NCI-H82 treated with DMSO at 0.1 percent for 48 hours (cell line): ENCODE measurements around the gene TMEM59L.
A peak's percentile ranks its signal among the peaks of the same experiment; 100 is the strongest.
"Not testable (repeated sequence)": the region's sequence is repeated elsewhere in the genome, so short reads cannot be mapped to it uniquely, and the experiment has no call there.

ENCODE experiments used
- DNase-seq: peaks from one replicate; lab custom pipeline; 2025; ENCODE audit not compliant: unreplicated experiment; lab: John Stamatoyannopoulos, UW

Gene TMEM59L

DNA sequence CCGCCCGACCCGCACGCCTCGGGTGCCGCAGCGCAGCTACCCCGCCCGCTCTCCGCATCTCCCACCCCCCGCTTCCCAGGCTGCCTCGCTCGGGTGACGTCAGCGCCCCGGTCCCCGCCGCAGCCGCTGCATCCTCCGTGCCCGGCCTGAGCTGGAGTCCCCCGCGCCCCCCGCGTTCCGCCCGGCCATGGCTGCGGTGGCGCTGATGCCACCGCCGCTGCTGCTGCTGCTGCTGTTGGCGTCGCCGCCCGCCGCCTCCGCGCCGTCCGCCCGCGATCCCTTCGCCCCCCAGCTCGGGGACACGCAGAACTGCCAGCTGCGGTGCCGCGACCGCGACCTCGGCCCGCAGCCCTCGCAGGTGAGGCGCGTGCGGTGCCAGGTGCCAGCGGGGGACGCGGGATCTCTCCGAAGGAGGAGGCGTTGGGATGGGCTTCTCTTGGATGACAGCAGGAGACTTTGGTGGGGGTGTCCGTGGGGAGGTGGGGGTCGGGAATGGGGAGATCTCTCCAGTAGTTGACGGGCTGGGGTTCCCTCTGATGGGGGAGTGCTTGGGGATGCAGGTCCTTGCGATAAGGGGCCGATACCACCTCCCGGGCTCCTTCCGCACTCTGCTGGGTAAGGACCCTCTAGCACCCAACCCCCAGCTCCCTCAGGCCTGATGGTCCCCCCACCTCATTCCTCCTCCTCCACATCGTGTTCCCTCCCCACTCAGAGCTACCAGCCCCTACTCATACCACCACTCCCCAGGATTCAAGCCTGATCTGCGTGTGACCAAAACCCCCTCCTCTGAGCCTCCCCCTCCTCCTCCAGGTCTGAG lies at the start of gene TMEM59L:
TSS of gene TMEM59L (plus strand) at position 99 of the 817 bp plus-strand sequence. CDS start at position 188, 89 bp downstream.
- DNase-seq, result no peak

DNA sequence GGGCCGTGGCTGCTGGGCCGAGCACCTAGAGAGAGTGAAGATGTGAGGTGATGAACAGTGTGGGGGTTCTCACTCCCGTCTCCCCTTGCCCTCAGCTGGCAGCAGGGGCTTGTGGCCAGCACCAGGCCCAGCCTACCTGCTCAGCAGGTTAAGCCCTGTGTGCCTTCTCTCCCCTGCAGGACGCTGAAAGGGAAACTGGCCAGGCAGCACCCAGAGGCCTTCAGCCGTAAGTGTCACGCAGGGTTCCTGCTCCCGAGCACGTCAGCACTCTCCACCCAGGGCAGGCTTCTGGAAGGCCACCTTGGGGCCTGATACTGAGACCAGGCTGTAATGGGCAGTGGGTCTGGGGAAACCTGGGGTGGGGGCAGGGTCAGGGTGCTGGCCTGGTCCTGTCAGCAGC lies 45.7 kb upstream of the TMEM59L start:
- no peak for DNase-seq

DNA sequence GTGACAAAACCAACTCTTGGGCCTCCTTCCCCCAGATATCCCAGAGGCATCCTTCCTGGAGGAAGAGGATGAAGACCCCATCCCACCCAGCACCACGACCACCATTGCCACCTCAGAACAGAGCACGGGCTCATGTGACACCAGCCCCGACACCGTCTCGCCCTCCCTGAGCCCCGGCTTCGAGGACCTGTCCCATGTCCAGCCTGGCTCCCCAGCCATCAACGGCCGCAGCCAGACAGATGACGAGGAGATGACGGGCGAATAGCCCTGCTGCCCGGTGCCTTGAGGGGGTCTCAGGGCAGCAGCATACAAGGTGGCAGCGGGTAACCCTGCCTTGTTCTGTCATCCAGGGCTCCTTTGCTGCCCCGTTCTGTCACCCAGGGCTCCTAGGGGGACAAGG lies 44.3 kb upstream of the TMEM59L start:
- DNase-seq, result no peak

DNA sequence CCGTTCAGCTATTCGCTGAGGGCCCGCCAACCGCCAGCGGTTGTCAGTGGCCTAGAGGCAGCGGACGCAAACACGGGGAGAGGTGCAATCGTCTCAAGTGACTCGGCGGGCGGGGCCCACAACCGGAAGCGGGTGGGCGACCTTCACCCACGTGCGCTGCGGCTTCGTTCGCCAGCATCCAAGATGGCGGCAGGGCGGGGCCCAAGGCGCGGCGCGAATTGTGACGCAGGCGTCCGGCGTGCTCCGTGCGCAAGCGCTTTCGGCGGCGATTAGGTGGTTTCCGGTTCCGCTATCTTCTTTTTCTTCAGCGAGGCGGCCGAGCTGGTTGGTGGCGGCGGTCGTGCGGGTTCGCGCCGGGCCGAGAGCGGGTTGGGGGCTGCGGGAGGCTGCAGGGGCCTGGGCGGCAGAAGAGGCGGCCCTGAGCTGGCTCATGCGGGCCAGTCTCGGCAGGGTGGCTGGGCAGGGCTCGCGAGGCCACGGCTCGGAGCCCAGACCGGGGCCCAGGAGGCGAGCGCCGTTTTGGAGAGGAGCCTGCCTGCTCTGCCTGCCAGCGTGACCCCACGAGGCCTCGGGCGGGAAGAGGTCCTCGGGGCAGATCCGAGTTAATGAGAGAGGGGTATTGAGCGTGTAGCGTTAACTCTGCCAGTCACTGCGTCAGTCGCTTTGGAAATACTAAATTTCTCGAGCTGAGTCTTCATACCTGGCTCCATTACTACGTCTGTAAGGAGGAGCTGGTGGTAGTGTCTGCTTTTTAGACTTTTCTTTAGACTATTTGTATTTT lies 40.9 kb upstream of the TMEM59L start, which contains the start of gene UBA52:
TSS of gene UBA52 (plus strand) at position 294 of the 781 bp plus-strand sequence. CDS start 1,444 bp downstream, outside the sequence.
- DNase-seq, result peak; percentile 97

DNA sequence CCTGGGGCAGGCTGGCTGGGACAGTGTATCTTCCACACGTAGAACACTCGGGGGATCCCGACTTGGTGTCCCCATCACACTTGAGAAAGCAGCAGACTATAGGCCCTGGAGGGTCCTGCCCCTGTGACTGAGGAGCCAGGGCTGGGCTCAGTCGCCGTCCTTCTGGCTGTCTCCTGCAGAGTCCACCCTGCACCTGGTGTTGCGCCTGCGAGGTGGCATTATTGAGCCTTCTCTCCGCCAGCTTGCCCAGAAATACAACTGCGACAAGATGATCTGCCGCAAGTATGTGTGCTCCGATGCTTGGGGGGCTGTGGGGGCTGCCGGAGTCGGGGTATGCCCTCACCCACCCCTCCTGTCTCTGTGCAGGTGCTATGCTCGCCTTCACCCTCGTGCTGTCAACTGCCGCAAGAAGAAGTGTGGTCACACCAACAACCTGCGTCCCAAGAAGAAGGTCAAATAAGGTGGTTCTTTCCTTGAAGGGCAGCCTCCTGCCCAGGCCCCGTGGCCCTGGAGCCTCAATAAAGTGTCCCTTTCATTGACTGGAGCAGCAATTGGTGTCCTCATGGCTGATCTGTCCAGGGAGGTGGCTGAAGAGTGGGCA lies 37.9 kb upstream of the TMEM59L start:
- no peak for DNase-seq

DNA sequence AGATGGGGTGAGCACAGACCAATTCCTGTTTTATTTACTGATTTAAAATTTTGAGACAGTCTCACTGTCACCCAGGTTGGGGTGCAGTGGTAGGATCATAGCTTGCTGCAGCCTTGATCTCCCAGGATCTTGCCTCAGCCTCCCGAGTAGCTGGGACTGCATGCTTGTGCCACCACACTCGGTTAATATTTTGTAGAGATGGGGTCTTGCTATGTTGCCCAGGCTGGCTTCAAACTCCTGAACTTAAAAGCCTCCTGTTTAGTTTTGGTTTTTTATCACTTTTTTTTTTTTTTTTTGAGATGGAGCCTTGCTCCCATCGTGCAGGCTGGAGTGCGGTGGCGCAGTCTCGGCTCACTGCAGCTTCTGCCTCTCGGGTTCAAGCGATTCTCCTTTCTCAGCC lies 36.3 kb upstream of the TMEM59L start:
- no peak for DNase-seq

DNA sequence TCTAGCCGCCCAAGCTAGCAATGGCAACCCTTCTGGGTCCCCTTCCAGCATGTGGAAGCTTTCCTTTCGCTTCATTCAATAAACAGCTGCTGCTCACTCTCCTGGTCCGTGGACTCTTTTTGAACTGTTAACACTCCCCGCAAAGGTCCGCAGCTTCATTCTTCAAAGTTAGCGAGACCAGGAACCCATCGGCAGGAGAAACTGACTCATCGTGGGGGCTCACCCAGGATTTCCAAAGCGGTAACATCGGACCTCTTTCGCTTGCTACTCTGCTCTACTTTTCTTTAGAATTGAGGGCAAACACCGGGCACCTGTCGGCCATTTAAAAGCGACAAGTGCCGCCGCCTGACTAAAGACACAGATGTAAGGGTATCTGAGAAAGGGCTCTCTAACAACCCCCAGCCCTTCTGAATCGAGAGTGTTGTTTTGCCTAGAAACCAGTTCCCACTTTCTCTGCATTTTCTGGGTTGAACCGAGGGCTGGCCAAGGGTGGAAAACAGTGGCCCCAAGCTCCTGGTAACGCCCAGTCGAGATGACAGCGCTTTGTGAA lies 35.2 kb upstream of the TMEM59L start:
- DNase-seq, result no peak

DNA sequence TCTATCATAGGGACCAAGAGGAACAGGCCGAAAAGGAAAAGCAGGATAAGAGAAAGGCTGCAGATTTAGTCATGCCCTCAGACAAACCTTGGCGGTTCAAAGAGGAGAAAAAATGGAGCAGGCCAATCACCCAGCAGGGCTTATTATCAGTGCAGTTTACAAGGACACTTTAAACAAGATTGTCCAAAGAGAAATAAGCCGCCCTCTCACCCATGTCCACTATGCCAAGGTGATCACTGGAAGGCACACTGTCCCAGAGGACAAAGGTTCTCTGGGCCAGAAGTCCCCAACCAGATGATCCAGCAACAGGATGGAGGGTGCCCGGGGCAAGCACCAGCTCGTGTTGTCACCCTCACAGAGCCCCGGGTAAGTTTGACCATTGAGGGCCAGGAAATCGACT lies 32.4 kb upstream of the TMEM59L start:
- DNase-seq, result no peak

DNA sequence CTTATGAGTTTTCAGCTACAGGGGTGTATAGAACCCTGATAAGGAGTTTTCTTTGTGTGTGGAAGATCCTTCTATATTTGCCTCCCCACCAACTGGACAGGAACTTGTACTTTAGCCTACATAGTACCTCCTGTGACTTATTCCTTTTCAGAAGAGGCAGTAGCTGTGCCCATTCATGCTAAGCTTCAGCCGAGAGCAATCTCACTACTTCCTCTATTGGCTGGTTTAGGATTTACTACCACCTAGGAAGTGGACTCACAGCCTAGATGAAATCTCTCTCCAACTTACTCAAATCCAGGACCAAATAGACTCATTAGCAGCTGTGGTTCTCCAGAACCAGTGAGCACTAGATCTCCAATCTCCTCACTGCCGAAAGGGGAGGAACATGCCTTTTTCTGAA lies 26.4 kb upstream of the TMEM59L start:
- no peak for DNase-seq

DNA sequence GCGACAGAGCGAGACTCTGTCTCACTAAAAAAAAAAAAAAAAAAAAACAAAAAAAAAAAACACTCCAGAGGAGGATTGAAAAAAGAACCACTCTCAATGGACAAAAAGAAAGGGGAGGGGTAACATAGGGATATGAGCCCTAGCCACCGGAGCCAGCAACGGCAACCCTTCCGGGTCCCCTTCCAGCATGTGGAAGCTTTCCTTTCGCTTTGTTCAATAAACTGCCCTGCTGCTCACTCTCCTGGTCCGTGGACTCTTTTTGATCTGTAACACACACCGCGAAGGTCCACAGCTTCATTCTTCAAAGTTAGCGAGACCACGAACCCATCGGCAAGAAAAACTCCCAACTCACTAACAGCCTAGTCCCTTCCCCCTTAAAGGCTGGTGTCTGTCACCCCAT lies 25.1 kb upstream of the TMEM59L start:
- DNase-seq, result no peak

DNA sequence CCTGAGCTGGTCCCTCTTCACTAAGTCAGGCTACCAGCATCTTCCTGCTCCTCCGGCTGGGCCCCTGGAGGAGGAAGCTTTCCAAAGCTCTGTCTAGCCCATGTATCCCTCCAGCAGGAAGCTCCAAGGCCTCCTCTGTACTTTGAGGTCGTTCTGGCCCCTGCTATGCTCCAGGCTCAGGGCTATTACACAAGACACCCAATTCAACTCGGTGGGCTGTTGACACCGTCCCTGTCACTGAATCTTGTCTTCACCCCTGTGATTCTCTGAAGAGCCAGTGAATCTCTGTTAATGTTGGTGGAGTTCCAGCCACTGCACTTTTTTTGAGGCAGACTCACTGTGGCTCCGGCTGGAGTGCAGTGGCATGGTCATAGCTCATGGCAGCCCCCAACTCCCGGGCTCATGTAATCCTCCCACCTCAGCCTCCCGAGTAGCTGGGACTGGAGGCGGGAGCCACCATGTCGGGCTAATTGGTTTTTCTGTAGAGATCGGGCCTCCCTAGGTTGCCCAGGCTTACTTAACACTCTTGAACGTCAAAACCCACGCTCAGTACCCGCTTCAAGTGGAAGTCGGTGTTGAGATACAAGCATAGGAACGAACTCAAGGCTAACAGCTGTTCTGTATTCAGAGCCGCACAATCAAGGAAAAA lies 24.6 kb upstream of the TMEM59L start:
- no peak for DNase-seq

DNA sequence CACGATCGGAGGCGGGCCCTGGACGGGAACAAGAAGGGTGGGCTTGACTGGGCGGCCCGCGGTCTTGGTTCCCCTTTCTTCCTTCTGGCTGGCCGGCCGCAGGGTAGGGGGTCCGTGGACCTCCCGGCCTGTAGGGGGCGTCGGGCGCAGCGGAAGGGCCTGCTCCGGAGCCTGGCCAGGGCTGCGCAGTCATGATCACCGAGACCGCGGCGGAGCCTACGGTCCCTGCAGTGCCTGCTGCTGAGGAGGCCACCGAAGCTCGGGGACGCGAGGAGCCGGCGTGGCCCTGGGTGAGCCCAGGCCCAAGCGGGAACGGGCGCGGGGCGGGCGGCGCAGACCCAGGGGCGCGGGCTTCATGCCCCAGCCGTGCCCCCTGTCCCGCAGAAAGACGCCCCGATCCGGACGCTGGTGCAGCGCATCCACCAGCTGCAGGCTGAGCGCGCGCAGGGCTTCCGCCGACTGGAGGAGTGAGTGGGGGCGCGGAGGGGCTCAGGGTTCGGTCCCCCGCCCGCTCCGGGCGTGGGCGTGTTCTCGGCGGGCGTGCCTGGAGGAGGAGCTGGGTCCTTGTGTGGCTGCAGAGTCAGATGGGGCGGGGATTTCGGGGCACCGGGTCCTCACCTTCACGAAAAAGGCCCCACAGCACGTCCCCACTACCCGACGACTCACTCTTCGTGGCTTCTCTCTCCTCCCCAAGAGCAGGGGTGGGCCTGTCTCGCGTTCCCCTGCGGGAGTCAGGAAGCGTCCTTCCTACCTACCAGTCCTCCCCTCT lies 23.9 kb upstream of the TMEM59L start, which contains the start of gene REX1BD:
TSS of gene REX1BD (plus strand) at position 188 of the 769 bp plus-strand sequence. CDS start at position 192, 4 bp downstream.
- DNase-seq, result peak; percentile 66

DNA sequence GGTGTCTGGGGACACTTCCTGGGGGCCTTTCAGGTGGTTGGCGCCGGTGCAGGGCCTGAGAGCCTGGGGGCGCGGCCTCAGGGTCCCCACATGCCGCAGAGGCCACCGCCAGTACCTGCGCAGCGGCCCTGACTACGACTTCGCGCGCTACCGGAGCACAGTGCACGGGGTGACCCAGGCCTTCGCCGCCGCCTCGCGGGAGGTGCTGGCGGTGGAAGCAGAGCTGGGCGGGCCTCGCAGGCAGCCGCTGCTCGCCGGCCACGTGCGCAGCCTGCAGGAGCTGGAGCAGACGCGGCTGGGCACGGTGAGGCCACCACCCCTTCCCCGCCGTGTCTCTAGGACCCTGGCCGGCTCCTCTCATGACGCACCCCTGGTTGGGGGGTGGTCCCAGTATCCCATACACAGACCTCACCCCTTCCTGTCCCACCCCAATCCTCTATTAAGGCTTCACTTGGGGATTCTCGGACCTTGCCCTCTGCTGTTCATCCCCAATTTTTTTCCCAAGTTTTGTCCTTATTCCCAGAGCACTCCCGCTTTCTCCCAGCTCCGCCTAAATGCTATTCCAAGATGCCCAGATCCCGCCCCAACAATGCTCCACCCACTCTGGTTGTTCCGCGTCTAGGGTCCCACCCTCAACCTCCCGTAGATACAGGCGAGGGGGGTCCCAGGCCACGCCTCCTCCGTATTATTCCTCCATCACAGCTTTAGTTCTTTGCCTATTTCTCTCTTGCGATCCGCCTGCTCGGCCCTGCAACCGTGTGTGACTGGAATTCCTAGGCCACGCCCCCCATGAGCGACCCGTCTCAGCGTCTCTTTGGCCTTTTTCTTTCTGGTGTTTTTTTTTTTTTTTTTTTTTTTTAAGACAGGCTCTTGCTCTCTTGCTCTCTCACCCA lies 23.0 kb upstream of the TMEM59L start:
- DNase-seq, result peak; percentile 95

DNA sequence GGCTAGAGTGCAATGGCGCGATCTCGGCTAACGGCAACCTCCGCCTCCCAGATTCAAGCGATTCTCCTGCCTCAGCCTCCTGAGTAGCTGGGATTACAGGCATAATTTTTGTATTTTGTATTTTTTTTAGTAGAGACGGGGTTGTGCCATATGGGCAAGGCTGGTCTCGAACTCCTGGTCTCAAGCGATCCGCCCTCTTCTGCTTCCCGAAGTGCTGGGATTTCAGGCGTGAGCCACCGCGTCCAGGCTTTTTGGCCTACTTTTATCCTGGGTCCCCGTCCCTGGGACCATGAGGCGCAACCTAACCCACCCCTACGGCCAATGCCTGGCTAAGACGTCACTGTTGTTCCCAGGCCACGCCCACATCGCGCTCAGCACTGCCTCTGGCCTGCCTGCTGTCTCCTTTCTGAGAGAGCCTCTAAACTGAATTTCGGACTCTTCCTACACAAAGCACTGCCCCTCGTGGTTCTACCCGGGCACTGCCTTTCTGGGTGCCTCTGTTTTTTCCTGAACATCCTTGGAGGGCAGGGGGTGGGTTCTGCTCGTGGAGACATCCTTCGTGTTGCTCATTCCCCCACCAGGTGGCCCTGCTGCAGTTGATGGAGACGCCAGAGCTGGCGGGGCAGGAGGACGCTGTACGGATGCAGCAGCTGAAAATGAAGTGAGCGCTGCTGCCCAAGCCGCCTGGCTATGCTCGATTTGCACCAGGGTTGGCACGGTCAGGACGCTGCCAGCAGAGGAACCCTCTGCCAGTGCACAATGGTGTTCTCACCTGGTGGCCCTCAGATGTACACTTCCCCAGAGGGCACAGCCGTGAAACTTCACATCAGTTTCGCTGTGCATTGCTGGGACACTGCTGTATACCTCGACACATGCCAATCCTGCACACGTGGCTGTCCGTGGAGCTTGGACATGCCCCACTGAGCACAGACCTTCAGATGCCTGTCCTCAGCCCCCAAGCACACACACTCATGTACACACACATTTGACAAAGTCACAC lies 22.1 kb upstream of the TMEM59L start:
- peak; percentile 97 for DNase-seq

DNA sequence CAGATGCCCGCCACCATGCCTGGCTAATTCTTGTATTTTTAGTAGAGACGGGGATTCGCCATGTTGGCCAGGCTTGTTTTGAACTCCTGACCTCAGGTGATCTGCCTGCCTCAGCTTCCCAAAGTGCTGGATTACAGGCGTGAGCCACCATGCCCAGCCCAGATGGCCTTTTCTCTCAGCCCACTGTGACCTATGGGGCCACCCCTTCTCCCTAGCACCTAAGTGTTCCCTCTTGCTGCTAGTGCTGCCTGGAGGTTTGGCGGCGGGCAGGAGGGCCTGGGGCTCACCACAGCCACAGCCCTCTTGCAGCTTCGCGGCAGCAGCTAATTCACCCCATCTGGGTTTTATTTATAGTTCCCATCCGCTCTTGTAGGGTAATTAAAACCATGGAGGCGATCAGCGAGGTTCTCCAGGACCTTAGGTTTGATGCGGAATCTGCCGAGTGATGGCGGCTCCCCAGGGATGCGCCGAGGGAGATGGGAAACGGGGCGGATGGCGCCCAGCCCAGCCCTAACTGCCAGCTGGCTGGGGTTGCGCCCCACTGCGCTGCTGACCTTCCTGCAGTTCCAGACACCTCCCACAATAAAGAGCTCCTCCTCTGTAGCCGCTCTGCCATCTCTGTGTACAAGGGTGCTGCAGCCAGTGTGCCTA lies 20.8 kb upstream of the TMEM59L start:
- no peak for DNase-seq

DNA sequence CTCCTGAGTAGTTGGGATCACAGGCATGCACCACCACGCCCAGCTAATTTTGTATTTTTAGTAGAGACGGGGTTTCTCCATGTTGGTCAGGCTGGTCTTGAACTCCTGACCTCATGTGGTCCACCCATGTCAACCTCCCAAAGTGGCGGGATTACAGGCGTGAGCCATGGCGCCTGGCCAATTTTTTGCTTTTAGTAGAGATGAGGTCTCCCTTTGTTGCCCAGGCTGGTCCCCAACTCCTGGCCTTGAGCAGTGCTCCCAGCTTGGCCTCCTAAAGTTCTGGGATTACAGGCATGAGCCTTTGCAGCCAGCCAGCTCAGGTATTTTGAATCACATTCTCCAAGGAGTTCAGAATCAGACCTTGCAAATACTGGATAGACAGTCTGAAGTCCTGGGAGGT lies 19.9 kb upstream of the TMEM59L start:
- DNase-seq, result not testable (repeated sequence)

DNA sequence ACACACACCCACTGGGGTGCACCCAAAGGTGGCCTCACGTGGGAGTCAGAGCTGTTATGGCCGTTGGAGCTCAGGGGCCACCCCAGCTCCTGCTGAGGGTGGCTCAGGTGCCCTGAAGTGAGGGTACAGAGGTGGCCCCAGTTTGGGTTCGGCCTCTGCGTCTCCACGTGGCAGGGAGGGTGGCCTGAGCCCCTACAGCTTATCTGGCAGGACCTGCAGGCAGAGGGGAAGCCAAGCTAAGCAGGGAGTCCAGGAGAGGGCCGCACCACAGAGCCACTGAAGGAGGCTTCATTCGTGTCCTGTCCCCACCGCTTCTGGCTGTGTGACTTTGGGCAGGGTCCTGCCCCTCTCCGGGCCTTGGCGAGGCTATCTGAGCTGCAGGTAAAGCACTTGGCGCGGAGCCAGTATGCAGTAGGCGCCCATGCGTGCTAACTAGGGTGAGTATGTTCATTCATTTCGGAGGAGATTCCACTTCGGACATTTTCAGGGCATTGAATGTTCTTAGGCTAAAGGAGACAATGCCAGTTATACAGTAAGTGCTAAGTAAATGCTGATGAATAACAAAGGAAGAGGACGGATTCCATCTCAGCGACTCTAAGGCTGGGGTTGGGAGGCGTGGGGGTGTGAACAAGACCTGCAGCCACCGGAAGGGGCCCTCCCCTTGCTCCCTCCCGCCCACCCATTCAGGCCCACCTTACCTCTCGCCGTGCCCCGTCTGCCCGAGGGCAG lies 19.1 kb upstream of the TMEM59L start:
- no peak for DNase-seq
